HEK293 (cell line): ENCODE results near the gene FUT4.
A peak's percentile ranks its signal among the peaks of the same experiment; 100 is the strongest.

Experiments
- CTCF ChIA-PET: fragments of 350-600 bp; formaldehyde crosslinking; extraction: SDS; loops from one replicate; lab custom pipeline; 2021; ENCODE audit warnings: antibody characterized with exemption; lab: Yijun Ruan, JAX
- POLR2A ChIA-PET: fragments of 300-600 bp; formaldehyde crosslinking; extraction: SDS; loops from one replicate; lab custom pipeline; 2020; ENCODE audit warnings: antibody characterized with exemption, inconsistent platforms; lab: Yijun Ruan, JAX
- H3K27ac ChIP-seq: fragments of 200-500 bp; sonication (Bioruptor generic); 2 replicates; pipeline ENCODE4 v1.5.1; 2014; ENCODE audit warnings: low read depth, low read length, control low read depth, inconsistent platforms; ENCODE audit errors: extremely low read depth
- H3K36me3 ChIP-seq, 2 experiments: fragments of 200-500 bp in 1 of 2; sonication (Bioruptor generic) in 1 of 2; 1 replicate in 1 of 2; 2 replicates in 1 of 2; pipeline ENCODE4 v1.5.1; 2014 to 2017; ENCODE audit warnings: inconsistent platforms in 2 of 2, low read length in 2 of 2; ENCODE audit not compliant: control insufficient read depth in 2 of 2, insufficient read depth in 1 of 2
- H3K4me1 ChIP-seq: fragments of 200-500 bp; sonication (Bioruptor generic); 2 replicates; pipeline ENCODE4 v1.5.1; 2014; ENCODE audit warnings: mild to moderate bottlenecking, low read length, inconsistent platforms; ENCODE audit not compliant: control insufficient read depth, insufficient read depth
- H3K4me3 ChIP-seq: 2 replicates; pipeline ENCODE4 v1.5.1; 2011; ENCODE audit warnings: low read depth, mild to moderate bottlenecking, control low read depth, low read length, moderate library complexity
- H3K9me3 ChIP-seq: fragments of 200-500 bp; sonication (Bioruptor generic); 2 replicates; pipeline ENCODE4 v1.5.1; 2014; ENCODE audit warnings: low read depth, low read length, inconsistent platforms; ENCODE audit not compliant: control insufficient read depth, insufficient read depth
- SCRT2 ChIP-seq: fragments of 450-650 bp; formaldehyde crosslinking; IDR thresholded peaks from 2 replicates; pipeline ENCODE4 v1.5.1; 2016; ENCODE audit warnings: missing biosample characterization, missing genetic modification characterization
- SP2 ChIP-seq: fragments of 450-650 bp; formaldehyde crosslinking; IDR thresholded peaks from 2 replicates; pipeline ENCODE4 v1.5.1; 2016; ENCODE audit warnings: missing biosample characterization, missing genetic modification characterization
- TCF7L2 ChIP-seq: IDR thresholded peaks from 2 replicates; pipeline ENCODE4 v1.6.1; 2011; ENCODE audit warnings: low read depth, mild to moderate bottlenecking, inconsistent platforms, low read length, moderate library complexity, borderline replicate concordance
- ZBTB17 ChIP-seq: fragments of 450-650 bp; formaldehyde crosslinking; IDR thresholded peaks from 2 replicates; pipeline ENCODE4 v1.5.1; 2016; ENCODE audit warnings: missing biosample characterization, missing genetic modification characterization
- ZFP41 ChIP-seq: fragments of 450-650 bp; formaldehyde crosslinking; IDR thresholded peaks from 2 replicates; pipeline ENCODE4 v1.5.1; 2016; ENCODE audit warnings: missing biosample characterization, missing genetic modification characterization, borderline replicate concordance
- ZNF140 ChIP-seq: fragments of 450-650 bp; formaldehyde crosslinking; IDR thresholded peaks from 2 replicates; pipeline ENCODE4 v1.5.1; 2016; ENCODE audit warnings: missing biosample characterization, missing genetic modification characterization
- ZNF146 ChIP-seq: fragments of 450-650 bp; formaldehyde crosslinking; IDR thresholded peaks from 2 replicates; pipeline ENCODE4 v1.5.1; 2016; ENCODE audit warnings: missing biosample characterization, missing genetic modification characterization
- ZNF184 ChIP-seq: fragments of 450-650 bp; IDR thresholded peaks from 2 replicates; pipeline ENCODE4 v1.5.1; 2018; ENCODE audit warnings: missing biosample characterization, mild to moderate bottlenecking, missing genetic modification characterization
- ZNF239 ChIP-seq: fragments of 450-650 bp; formaldehyde crosslinking; IDR thresholded peaks from 2 replicates; pipeline ENCODE4 v1.5.1; 2016; ENCODE audit warnings: missing biosample characterization, missing genetic modification characterization
- ZNF354C ChIP-seq: fragments of 450-650 bp; formaldehyde crosslinking; IDR thresholded peaks from 2 replicates; pipeline ENCODE4 v1.5.1; 2016; ENCODE audit warnings: missing biosample characterization, missing genetic modification characterization, low read depth, borderline replicate concordance
- ZNF37A ChIP-seq: fragments of 450-650 bp; IDR thresholded peaks from 2 replicates; pipeline ENCODE4 v1.5.1; 2018; ENCODE audit warnings: missing biosample characterization, missing genetic modification characterization
- ZNF426 ChIP-seq: fragments of 450-650 bp; formaldehyde crosslinking; IDR thresholded peaks from 2 replicates; pipeline ENCODE4 v1.5.1; 2017; ENCODE audit warnings: missing biosample characterization, missing genetic modification characterization, mild to moderate bottlenecking, inconsistent platforms, moderate library complexity
- ZNF501 ChIP-seq: fragments of 450-650 bp; formaldehyde crosslinking; IDR thresholded peaks from 2 replicates; pipeline ENCODE4 v1.5.1; 2016; ENCODE audit warnings: missing biosample characterization, missing genetic modification characterization
- ZNF521 ChIP-seq: fragments of 450-650 bp; formaldehyde crosslinking; IDR thresholded peaks from 2 replicates; pipeline ENCODE4 v1.5.1; 2017; ENCODE audit warnings: missing biosample characterization, mild to moderate bottlenecking, missing genetic modification characterization
- ZNF544 ChIP-seq: fragments of 450-650 bp; formaldehyde crosslinking; IDR thresholded peaks from 2 replicates; pipeline ENCODE4 v1.5.0; 2017; ENCODE audit warnings: missing biosample characterization, missing genetic modification characterization
- ZNF549 ChIP-seq: fragments of 450-650 bp; IDR thresholded peaks from 2 replicates; pipeline ENCODE4 v1.5.1; 2018; ENCODE audit warnings: missing biosample characterization, missing genetic modification characterization, mild to moderate bottlenecking, inconsistent platforms, moderate library complexity
- ZNF624 ChIP-seq: fragments of 450-650 bp; formaldehyde crosslinking; IDR thresholded peaks from 2 replicates; pipeline ENCODE4 v1.5.1; 2017; ENCODE audit warnings: missing biosample characterization, missing genetic modification characterization
- TF ChIP-seq, protein P1 (sequence below): fragments of 450-650 bp; formaldehyde crosslinking; IDR thresholded peaks from 2 replicates; pipeline ENCODE4 v1.5.1; 2016; ENCODE audit warnings: missing biosample characterization, missing genetic modification characterization
- TF ChIP-seq, protein P2 (sequence below): fragments of 450-650 bp; formaldehyde crosslinking; IDR thresholded peaks from 2 replicates; pipeline ENCODE4 v1.5.1; 2016; ENCODE audit warnings: missing biosample characterization, missing genetic modification characterization, low read depth
- TF ChIP-seq, protein P3 (sequence below): fragments of 450-650 bp; formaldehyde crosslinking; IDR thresholded peaks from 2 replicates; pipeline ENCODE4 v1.5.1; 2016; ENCODE audit warnings: missing biosample characterization, missing genetic modification characterization
- TF ChIP-seq, protein P4 (sequence below): fragments of 450-650 bp; formaldehyde crosslinking; IDR thresholded peaks from 2 replicates; pipeline ENCODE4 v1.5.1; 2016; ENCODE audit warnings: missing biosample characterization, missing genetic modification characterization
- TF ChIP-seq, protein P5 (sequence below): fragments of 450-650 bp; formaldehyde crosslinking; IDR thresholded peaks from 2 replicates; pipeline ENCODE4 v1.5.1; 2017; ENCODE audit warnings: missing biosample characterization, mild to moderate bottlenecking, missing genetic modification characterization, moderate library complexity

The FUT4 gene, protein sequence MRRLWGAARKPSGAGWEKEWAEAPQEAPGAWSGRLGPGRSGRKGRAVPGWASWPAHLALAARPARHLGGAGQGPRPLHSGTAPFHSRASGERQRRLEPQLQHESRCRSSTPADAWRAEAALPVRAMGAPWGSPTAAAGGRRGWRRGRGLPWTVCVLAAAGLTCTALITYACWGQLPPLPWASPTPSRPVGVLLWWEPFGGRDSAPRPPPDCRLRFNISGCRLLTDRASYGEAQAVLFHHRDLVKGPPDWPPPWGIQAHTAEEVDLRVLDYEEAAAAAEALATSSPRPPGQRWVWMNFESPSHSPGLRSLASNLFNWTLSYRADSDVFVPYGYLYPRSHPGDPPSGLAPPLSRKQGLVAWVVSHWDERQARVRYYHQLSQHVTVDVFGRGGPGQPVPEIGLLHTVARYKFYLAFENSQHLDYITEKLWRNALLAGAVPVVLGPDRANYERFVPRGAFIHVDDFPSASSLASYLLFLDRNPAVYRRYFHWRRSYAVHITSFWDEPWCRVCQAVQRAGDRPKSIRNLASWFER

DNA sequence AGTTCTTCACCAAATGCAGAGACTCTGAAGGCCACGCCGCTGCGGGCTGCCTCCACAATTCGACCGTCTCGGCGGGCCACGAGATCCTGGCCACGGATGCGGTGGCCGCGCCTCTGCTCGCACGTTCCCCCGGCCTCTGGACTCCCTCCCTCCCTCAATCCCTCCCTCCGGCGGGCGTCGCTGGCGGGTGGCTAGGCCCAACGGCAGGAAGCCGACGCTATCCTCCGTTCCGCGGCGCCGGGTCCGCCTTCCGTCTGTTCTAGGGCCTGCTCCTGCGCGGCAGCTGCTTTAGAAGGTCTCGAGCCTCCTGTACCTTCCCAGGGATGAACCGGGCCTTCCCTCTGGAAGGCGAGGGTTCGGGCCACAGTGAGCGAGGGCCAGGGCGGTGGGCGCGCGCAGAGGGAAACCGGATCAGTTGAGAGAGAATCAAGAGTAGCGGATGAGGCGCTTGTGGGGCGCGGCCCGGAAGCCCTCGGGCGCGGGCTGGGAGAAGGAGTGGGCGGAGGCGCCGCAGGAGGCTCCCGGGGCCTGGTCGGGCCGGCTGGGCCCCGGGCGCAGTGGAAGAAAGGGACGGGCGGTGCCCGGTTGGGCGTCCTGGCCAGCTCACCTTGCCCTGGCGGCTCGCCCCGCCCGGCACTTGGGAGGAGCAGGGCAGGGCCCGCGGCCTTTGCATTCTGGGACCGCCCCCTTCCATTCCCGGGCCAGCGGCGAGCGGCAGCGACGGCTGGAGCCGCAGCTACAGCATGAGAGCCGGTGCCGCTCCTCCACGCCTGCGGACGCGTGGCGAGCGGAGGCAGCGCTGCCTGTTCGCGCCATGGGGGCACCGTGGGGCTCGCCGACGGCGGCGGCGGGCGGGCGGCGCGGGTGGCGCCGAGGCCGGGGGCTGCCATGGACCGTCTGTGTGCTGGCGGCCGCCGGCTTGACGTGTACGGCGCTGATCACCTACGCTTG is at the start of gene FUT4:
FUT4 (plus strand) TSS at position 227 of the 951 bp plus-strand sequence; CDS start at position 440, 213 bp downstream.
- CTCF ChIA-PET = interaction anchor here (1.4 kb wide), 1 partner anchor 11 kb away, joined by 3 read pairs; no protein-coding TSS in a partner anchor
- TF ChIP-seq ZNF146 (tag by site-specific recombination) = 0 out of 2 replicates have a peak, but pooled peaks have one; percentile 2
- no peak for TF ChIP-seq ZNF624
- TF ChIP-seq ZNF549 (tag by site-specific recombination) = no peak
- TF ChIP-seq ZNF501 (tag by site-specific recombination) = peak; percentile 94
- no peak for TF ChIP-seq ZNF239
- no peak for TF ChIP-seq SCRT2 (tag by site-specific recombination)
- no peak for TF ChIP-seq ZNF544 (tag by site-specific recombination)
- TF ChIP-seq ZNF426 (tag by site-specific recombination) = no peak
- no peak for TF ChIP-seq ZNF184
- TF ChIP-seq, protein P1, sequence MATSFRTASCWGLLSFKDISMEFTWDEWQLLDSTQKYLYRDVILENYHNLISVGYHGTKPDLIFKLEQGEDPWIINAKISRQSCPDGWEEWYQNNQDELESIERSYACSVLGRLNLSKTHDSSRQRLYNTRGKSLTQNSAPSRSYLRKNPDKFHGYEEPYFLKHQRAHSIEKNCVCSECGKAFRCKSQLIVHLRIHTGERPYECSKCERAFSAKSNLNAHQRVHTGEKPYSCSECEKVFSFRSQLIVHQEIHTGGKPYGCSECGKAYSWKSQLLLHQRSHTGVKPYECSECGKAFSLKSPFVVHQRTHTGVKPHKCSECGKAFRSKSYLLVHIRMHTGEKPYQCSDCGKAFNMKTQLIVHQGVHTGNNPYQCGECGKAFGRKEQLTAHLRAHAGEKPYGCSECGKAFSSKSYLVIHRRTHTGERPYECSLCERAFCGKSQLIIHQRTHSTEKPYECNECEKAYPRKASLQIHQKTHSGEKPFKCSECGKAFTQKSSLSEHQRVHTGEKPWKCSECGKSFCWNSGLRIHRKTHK (tag by site-specific recombination) = no peak
- TF ChIP-seq ZBTB17 (tag by site-specific recombination) = peak; percentile 95
- no peak for TF ChIP-seq ZNF37A (tag by site-specific recombination)
- no peak for TF ChIP-seq ZNF354C (tag by site-specific recombination)
- TF ChIP-seq, protein P2, sequence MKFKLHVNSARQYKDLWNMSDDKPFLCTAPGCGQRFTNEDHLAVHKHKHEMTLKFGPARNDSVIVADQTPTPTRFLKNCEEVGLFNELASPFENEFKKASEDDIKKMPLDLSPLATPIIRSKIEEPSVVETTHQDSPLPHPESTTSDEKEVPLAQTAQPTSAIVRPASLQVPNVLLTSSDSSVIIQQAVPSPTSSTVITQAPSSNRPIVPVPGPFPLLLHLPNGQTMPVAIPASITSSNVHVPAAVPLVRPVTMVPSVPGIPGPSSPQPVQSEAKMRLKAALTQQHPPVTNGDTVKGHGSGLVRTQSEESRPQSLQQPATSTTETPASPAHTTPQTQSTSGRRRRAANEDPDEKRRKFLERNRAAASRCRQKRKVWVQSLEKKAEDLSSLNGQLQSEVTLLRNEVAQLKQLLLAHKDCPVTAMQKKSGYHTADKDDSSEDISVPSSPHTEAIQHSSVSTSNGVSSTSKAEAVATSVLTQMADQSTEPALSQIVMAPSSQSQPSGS (tag by site-specific recombination) = no peak
- no peak for TF ChIP-seq ZNF521 (tag by site-specific recombination)
- TF ChIP-seq SP2 = peak; percentile 83
- TF ChIP-seq ZFP41 (tag by site-specific recombination) = no peak
- TF ChIP-seq, protein P3, sequence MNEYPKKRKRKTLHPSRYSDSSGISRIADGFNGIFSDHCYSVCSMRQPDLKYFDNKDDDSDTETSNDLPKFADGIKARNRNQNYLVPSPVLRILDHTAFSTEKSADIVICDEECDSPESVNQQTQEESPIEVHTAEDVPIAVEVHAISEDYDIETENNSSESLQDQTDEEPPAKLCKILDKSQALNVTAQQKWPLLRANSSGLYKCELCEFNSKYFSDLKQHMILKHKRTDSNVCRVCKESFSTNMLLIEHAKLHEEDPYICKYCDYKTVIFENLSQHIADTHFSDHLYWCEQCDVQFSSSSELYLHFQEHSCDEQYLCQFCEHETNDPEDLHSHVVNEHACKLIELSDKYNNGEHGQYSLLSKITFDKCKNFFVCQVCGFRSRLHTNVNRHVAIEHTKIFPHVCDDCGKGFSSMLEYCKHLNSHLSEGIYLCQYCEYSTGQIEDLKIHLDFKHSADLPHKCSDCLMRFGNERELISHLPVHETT (tag by site-specific recombination) = no peak
- TF ChIP-seq, protein P4, sequence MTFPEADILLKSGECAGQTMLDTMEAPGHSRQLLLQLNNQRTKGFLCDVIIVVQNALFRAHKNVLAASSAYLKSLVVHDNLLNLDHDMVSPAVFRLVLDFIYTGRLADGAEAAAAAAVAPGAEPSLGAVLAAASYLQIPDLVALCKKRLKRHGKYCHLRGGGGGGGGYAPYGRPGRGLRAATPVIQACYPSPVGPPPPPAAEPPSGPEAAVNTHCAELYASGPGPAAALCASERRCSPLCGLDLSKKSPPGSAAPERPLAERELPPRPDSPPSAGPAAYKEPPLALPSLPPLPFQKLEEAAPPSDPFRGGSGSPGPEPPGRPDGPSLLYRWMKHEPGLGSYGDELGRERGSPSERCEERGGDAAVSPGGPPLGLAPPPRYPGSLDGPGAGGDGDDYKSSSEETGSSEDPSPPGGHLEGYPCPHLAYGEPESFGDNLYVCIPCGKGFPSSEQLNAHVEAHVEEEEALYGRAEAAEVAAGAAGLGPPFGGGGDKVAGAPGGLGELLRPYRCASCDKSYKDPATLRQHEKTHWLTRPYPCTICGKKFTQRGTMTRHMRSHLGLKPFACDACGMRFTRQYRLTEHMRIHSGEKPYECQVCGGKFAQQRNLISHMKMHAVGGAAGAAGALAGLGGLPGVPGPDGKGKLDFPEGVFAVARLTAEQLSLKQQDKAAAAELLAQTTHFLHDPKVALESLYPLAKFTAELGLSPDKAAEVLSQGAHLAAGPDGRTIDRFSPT (tag by site-specific recombination) = peak; percentile 60; the same call in 1 of the 2 replicates
- TF ChIP-seq, protein P5, sequence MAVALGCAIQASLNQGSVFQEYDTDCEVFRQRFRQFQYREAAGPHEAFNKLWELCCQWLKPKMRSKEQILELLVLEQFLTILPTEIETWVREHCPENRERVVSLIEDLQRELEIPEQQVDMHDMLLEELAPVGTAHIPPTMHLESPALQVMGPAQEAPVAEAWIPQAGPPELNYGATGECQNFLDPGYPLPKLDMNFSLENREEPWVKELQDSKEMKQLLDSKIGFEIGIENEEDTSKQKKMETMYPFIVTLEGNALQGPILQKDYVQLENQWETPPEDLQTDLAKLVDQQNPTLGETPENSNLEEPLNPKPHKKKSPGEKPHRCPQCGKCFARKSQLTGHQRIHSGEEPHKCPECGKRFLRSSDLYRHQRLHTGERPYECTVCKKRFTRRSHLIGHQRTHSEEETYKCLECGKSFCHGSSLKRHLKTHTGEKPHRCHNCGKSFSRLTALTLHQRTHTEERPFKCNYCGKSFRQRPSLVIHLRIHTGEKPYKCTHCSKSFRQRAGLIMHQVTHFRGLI (tag by site-specific recombination) = peak; percentile 98
- no peak for TF ChIP-seq ZNF140 (tag by site-specific recombination)
- no peak; the same call in 1 of the 2 replicates for TF ChIP-seq TCF7L2

More for the DNA sequence above, at the start of gene FUT4:
- Histone ChIP-seq H3K4me1 (no peaks in the 10 kb centered on the region), H3K4me3 (peak within 1 kb of the TSS; percentile 54), H3K36me3 (no peaks in the 10 kb centered on the region), H3K9me3 (no peaks in the 10 kb centered on the region), H3K27ac (peak within 1 kb of the TSS; percentile 91)
- POLR2A ChIA-PET = interaction anchor here (0.6 to 1.5 kb wide), 8 partner anchors 11 to 608 kb away, joined by 3 to 6 read pairs (median 4); partner anchors contain the start of genes ANKRD49 and MRE11
